Type B pancreatic cell (in vitro differentiated cells): Measurements from ENCODE around the gene DOCK1. TPM values are rescaled to one million over a fixed set of nuclear protein-coding genes. Genes with fewer than 3 reads are reported as not detected.

Source experiments
- DNase-seq: peaks from one replicate; pipeline ENCODE4 v3.0.0; 2021; ENCODE audit warnings: mixed read lengths; ENCODE audit not compliant: unreplicated experiment; ENCODE audit errors: extremely low spot score
- H3K27ac Mint-ChIP-seq: 2 replicates; pipeline ENCODE4 v1.8.0; 2021; ENCODE audit warnings: mild to moderate bottlenecking, mixed read lengths
- H3K27me3 Mint-ChIP-seq: 2 replicates; pipeline ENCODE4 v1.8.0; 2021; ENCODE audit warnings: mixed read lengths
- H3K36me3 Mint-ChIP-seq: 2 replicates; pipeline ENCODE4 v1.8.0; 2021; ENCODE audit warnings: mixed read lengths
- H3K4me1 Mint-ChIP-seq: one replicate; pipeline ENCODE4 v1.8.0; 2021; ENCODE audit warnings: mixed read lengths; ENCODE audit not compliant: unreplicated experiment
- H3K4me3 Mint-ChIP-seq: 2 replicates; pipeline ENCODE4 v1.8.0; 2021; ENCODE audit warnings: mild to moderate bottlenecking, mixed read lengths
- H3K9me3 Mint-ChIP-seq: 2 replicates; pipeline ENCODE4 v1.8.0; 2021; ENCODE audit warnings: mixed read lengths
- CTCF ChIP-seq: fragments of 200-600 bp; sonication (generic); conservative IDR thresholded peaks from 2 replicates; pipeline ENCODE4 v1.5.0; 2021; ENCODE audit warnings: antibody characterized with exemption, mild to moderate bottlenecking
- total RNA-seq: library from RNA; stranded (reverse); gene quantifications from 2 replicates; pipeline ENCODE4 v1.2.1, GENCODE V29; 2021; ENCODE audit warnings: low replicate concordance

Gene DOCK1
- total RNA-seq, 1 donor from 2014 or later: 67.4 TPM

- H3K4me3 Mint-ChIP-seq: no peak overlapping the region
- H3K4me1 Mint-ChIP-seq: peaks cover 12% of the 10 kb centered on the region
- DNase-seq: no peak
- no peaks in the 10 kb centered on the region for H3K27me3 Mint-ChIP-seq
- no peak for TF ChIP-seq CTCF
- H3K36me3 Mint-ChIP-seq: peaks cover 35% of the 10 kb centered on the region
- no peak overlapping the region for H3K27ac Mint-ChIP-seq
- peaks cover 5% of the 10 kb centered on the region for H3K9me3 Mint-ChIP-seq
These were observed 61.7 kb downstream of the DOCK1 start for GRCh38 chr10:126966938-126967337.

GRCh38 chr10:126969310-126969709 is 64.1 kb downstream of the DOCK1 start:
- peaks cover 29% of the 10 kb centered on the region for H3K36me3 Mint-ChIP-seq

GRCh38 chr10:126972635-126973414 is 67.6 kb downstream of the DOCK1 start:
- DNase-seq: no peak
- H3K4me1 Mint-ChIP-seq: peaks cover 35% of the 10 kb centered on the region
- peaks cover 33% of the 10 kb centered on the region for H3K36me3 Mint-ChIP-seq
- no peaks in the 10 kb centered on the region for H3K27me3 Mint-ChIP-seq
- no peak for TF ChIP-seq CTCF
- H3K4me3 Mint-ChIP-seq: peak overlapping the region; percentile 61
- no peaks in the 10 kb centered on the region for H3K9me3 Mint-ChIP-seq
- H3K27ac Mint-ChIP-seq: peak overlapping the region; percentile 72

More at GRCh38 chr10:126969310-126969709, 64.1 kb downstream of the DOCK1 start:
- no peak for DNase-seq
- no peaks in the 10 kb centered on the region for H3K9me3 Mint-ChIP-seq
- peak; percentile 31 for TF ChIP-seq CTCF
- H3K4me3 Mint-ChIP-seq: no peak overlapping the region
- H3K27ac Mint-ChIP-seq: no peak overlapping the region
- peaks cover 22% of the 10 kb centered on the region for H3K4me1 Mint-ChIP-seq
- no peaks in the 10 kb centered on the region for H3K27me3 Mint-ChIP-seq

GRCh38 chr10:126975221-126975620 is 70.0 kb downstream of the DOCK1 start:
- H3K27me3 Mint-ChIP-seq: no peaks in the 10 kb centered on the region
- DNase-seq: no peak
- peaks cover 49% of the 10 kb centered on the region for H3K36me3 Mint-ChIP-seq
- H3K4me3 Mint-ChIP-seq: no peak overlapping the region
- peaks cover 35% of the 10 kb centered on the region for H3K4me1 Mint-ChIP-seq
- no peaks in the 10 kb centered on the region for H3K9me3 Mint-ChIP-seq
- no peak for TF ChIP-seq CTCF
- peak overlapping the region; percentile 12 for H3K27ac Mint-ChIP-seq

- no peak for TF ChIP-seq CTCF
- no peak for DNase-seq
- no peak overlapping the region for H3K27ac Mint-ChIP-seq
- peaks cover 53% of the 10 kb centered on the region for H3K36me3 Mint-ChIP-seq
- peaks cover 32% of the 10 kb centered on the region for H3K4me1 Mint-ChIP-seq
- no peak overlapping the region for H3K4me3 Mint-ChIP-seq
- no peaks in the 10 kb centered on the region for H3K9me3 Mint-ChIP-seq
- no peaks in the 10 kb centered on the region for H3K27me3 Mint-ChIP-seq
These were observed 72.0 kb downstream of the DOCK1 start for GRCh38 chr10:126977216-126977615.
